Measurements from ENCODE around the gene KIAA0513.

DNA sequence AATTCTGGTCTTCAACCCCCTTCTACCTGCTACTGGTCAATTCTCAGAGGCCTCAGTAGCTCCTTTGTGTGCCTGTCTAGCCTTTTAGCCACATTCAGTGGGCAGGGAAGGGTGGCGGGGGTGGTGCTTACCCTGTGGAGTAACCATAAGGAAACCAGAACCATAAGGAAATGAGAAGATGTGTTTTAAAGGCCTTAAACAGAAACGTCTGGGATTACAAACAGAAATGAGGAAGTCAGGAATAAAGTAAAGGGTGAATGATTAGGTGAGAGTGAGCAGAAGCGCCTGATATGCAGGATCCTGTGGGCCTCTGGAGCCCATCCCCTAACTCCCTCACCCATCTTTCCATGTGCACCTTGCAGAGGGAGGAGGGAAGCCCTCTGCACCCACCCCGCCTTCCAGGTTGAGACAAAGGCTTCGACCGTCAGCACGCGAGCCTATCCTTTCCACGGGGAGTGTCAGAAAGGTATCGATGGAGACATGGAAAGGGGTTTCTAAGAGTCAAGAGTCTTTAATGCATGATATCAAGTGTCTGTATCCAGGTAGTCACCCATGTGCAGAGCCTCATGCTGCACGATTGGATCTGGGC is 20.4 kb downstream of the KIAA0513 start:
- TF ChIP-seq, protein P1, sequence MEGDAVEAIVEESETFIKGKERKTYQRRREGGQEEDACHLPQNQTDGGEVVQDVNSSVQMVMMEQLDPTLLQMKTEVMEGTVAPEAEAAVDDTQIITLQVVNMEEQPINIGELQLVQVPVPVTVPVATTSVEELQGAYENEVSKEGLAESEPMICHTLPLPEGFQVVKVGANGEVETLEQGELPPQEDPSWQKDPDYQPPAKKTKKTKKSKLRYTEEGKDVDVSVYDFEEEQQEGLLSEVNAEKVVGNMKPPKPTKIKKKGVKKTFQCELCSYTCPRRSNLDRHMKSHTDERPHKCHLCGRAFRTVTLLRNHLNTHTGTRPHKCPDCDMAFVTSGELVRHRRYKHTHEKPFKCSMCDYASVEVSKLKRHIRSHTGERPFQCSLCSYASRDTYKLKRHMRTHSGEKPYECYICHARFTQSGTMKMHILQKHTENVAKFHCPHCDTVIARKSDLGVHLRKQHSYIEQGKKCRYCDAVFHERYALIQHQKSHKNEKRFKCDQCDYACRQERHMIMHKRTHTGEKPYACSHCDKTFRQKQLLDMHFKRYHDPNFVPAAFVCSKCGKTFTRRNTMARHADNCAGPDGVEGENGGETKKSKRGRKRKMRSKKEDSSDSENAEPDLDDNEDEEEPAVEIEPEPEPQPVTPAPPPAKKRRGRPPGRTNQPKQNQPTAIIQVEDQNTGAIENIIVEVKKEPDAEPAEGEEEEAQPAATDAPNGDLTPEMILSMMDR (IDR thresholded peaks at IDR 0.05): no peak
- no peak for TF ChIP-seq EZH2 (IDR thresholded peaks at IDR 0.05)

Measured in neural progenitor cell (in vitro differentiated cells).